Stimulated activated CD4-positive, alpha-beta T cell treated with anti-CD3 and anti-CD28 coated beads, Interleukin-12 subunit alpha, Interleukin-12 subunit beta, amount 100 ng/mL, for 4 hours (primary cell): ENCODE data around the gene TAS1R2.
"Not testable (repeated sequence)": the region's sequence is repeated elsewhere in the genome, so short reads cannot be mapped to it uniquely, and the experiment has no call there.

Source experiments
- DNase-seq: peaks from one replicate; pipeline ENCODE4 v3.0.0-alpha.2; 2020

TAS1R2 gene

GRCh38 chr1:18868354-18868753, 8.9 kb upstream of the TAS1R2 start:
- DNase-seq = no peak

DNA sequence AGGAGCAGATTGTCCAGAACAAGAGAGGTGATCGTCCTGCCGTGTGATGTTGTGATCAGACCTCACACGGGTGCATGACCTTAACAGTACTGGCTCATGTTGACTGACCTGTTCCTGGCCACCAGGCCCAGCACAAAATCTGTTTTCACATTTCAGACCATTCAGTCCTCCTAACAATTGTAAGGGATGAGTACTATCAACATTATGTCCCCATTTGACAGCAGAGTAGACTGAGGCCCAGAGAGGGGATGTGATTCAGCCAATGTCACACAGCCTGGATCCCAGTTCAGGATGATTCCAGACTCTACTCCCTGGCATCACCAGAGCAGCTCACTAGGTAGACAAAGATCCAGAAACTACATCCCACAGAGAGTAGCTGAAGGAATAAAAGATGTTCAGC, 7.4 kb upstream of the TAS1R2 start:
- DNase-seq = no peak

DNA sequence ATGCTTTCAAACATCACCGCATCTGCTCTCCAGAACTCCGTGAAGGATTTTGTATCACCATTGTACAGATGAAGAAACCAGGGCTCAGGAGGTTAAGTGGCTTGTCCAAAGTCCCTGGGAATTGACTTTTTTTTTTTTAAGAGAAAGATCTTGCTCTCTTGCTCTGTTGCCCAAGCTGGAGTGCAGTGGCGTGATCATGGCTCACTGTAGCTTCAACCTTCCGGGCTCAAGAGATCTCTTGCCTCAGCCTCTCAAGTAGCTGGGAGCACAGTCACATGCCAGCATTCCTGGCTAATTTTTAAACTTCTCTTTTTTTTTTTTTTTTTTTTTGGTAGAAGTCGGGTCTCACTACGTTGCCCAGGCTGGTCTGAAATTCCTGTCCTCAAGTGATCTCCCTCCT, 6.9 kb upstream of the TAS1R2 start:
- no peak for DNase-seq

DNA sequence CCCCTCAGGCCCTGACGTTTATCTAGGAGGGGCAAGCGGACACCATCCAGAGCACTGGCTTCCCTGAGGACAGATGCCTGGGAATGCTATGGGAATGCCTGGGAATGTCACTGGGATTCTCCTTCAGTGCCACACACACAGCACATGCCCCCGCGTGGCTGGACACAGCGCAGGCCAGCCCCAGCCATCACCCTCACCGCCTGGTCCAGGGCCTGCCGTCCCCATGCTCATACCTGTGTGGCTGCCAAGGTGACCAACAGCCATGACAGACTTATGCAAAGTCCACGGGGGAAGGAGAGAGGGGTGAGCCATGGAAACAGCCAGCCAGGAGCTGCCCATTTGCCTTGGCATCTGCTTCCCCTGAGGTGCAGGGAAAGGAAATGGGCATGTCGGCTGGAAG, 5.7 kb upstream of the TAS1R2 start:
- DNase-seq = no peak

- DNase-seq = no peak
Measured at GRCh38 chr1:18861590-18861989, 2.1 kb upstream of the TAS1R2 start.

DNA sequence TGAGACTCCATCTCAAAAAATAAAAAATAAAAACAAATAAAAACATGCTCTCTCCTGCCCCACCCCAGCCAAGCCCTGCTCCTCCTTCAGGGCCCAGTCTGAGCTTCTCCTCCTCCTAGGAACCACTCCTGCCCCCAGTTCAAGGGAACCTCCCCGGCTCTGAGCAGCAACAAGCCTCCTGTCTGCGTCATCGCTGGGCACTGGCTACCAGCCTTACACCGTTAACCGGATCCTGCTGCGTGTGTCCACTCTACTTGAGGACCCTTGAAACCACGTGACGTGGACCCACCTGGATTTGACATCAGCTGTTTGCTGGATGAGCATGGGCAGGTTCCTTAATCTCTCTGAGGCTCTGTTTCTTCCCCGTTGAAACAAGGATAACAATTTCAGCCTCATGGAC, 1.6 kb upstream of the TAS1R2 start:
- DNase-seq = no peak

- no peak for DNase-seq
Measured at GRCh38 chr1:18858070-18858688, 1.3 kb downstream of the TAS1R2 start.

DNA sequence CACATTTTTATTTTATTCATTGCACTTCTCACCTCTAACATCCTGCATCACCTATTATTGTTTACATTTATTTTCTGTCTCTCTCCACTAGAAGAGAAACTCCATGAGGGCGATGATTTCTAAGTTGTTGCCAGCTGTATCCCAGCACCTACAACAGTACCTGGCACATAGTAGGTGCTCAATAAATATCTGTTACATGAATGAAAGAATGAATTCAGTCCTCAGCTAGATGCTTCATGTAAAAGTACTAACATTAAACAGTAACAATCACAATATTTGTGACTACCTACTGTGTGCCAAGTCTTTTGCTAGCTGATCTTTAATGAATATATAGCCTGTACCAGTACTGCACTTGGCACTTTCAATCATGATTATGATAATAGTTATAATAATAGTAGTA, 3.0 kb downstream of the TAS1R2 start:
- no peak for DNase-seq

- DNase-seq = no peak
Measured at GRCh38 chr1:18855573-18855972, 3.9 kb downstream of the TAS1R2 start.

DNA sequence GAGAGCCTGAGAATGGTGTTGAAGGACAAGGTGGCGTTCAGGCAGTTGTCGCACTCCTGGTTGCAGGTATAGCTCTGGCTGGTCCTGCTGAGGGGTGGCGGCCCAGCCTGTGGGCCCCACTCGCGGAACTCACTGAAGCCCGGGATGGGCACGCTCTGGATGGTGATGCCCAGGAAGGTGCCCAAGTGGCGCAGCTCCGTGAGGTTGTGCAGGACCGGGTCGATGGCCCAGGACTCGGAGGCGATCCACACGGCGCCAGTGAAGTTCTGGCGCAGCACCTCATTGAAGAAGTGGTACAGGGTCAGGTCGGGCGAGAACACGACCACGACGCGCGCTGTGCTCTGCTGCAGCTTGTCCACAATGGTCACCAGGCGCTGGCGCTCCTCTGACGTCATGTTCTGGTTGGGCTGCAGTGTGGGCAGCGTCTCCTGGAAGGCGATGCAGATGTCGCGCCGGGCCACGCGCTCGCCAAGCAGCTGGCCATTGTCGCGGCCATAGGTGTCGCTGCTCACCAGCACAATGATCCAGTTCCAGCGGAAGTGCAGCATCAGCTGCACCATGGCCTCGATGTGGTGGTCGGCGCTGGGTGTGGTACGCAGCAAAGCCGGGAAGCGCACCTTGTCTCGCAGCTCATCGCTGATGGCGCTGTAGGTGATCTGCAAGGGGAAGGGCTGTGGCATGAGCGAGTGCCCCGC, 5.0 kb downstream of the TAS1R2 start:
- DNase-seq = no peak

DNA sequence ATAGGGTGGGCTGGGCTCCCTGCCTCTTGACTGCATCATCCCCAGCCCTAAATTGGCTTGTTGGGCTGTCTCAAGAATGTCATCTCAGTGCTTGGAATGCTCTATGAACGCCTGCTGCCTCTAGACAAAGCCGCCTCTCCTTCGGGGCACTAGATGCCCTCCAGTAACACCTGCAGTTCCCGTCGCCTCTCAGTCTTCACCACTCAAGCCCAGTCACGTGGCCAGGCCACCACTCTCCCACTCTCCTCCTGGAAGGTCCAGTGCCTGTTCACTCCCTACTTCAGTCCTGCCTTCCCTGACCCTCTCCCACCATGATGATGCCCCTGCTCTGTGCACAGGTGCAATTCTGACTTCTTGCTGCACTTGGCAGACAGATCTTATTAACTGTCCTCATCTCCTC, 7.0 kb downstream of the TAS1R2 start:
- DNase-seq = no peak

- DNase-seq = no peak
Measured at GRCh38 chr1:18849261-18849711, 10.2 kb downstream of the TAS1R2 start.

GRCh38 chr1:18847723-18848122, 11.7 kb downstream of the TAS1R2 start:
- not testable (repeated sequence) for DNase-seq

DNA sequence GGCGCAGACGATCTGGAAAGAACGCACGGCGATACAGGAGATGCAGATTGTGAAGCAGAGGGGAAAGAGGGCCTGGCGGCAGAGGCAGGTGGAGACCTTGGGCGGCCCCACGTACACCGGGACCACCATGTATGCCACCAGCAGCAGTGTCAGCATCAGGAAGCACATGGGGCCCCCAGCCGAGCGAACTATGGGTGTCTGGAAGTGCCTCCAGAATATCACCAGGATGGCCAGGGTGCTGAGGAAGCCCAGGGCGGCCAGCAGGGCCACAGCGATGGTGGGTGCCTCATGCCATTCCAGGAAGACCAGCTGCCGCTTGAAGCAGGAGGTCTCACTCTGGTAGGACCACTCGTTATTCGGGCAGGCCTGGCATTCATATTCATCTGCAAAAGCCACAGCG, 19.3 kb downstream of the TAS1R2 start:
- no peak for DNase-seq

- no peak for DNase-seq
Measured at GRCh38 chr1:18836654-18837053, 22.8 kb downstream of the TAS1R2 start.

DNA sequence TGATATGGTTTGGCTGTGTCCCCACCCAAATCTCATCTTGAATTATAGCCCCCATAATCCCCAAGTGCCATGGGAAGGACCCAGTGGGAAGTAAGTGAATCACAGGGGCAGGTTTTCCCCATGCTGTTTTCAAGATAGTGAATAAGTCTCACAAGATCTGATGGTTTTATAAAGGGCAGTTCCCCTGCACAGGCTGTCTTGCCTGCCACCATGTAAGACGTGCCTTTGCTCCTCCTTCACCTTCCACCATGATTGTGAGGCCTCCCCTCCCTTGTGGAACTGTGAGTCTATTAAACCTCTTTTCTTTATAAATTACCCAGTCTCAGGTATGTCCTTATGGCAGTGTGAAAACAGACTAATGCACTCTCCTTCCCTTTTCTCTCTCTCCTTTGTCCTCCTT, 27.1 kb downstream of the TAS1R2 start:
- not testable (repeated sequence) for DNase-seq

DNA sequence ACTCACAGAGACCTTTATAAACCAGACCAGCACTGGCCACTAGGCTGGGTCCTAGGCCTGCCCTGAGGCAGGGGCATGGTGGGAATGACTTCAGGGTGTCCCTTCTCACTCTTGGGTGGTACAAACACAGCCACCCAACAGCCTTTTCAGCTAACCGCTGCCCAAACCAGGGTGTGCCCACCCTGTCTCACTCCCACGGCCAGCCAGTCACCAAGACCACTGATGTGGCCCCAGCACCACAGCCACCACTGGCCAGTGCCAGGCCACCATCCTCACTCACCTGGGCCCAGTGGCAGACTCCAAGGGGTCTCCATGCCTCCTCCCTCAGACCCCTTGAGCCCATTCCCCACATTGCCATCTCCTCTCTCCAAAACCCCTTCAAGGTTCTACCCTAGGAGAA, 27.8 kb downstream of the TAS1R2 start:
- no peak for DNase-seq

- no peak for DNase-seq
Measured at GRCh38 chr1:18830596-18830995, 28.9 kb downstream of the TAS1R2 start.

DNA sequence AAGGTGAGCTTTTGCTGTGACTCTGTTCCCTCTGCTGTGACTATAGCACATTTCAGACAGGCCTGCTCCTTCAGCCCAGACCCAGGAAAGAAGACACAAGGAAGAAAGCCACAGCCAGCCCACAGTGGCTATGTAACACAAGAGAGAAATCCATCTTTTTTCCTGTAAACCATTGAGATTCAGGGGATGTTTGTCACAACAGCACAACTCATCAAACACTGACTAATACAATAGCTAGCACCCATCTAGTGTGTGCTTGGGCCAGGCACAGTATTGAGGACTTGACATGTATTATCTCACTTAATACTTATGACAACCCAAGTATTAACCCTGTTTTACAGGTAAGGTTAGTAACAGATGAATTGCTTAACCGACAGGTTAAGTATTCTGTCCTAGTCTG, 29.8 kb downstream of the TAS1R2 start:
- no peak for DNase-seq

- DNase-seq = no peak
Measured at GRCh38 chr1:18828224-18828623, 31.2 kb downstream of the TAS1R2 start.

- no peak for DNase-seq
Measured at GRCh38 chr1:18823438-18823837, 36.0 kb downstream of the TAS1R2 start.

GRCh38 chr1:18820791-18821641, 38.4 kb downstream of the TAS1R2 start:
- peak; percentile 60 for DNase-seq

DNA sequence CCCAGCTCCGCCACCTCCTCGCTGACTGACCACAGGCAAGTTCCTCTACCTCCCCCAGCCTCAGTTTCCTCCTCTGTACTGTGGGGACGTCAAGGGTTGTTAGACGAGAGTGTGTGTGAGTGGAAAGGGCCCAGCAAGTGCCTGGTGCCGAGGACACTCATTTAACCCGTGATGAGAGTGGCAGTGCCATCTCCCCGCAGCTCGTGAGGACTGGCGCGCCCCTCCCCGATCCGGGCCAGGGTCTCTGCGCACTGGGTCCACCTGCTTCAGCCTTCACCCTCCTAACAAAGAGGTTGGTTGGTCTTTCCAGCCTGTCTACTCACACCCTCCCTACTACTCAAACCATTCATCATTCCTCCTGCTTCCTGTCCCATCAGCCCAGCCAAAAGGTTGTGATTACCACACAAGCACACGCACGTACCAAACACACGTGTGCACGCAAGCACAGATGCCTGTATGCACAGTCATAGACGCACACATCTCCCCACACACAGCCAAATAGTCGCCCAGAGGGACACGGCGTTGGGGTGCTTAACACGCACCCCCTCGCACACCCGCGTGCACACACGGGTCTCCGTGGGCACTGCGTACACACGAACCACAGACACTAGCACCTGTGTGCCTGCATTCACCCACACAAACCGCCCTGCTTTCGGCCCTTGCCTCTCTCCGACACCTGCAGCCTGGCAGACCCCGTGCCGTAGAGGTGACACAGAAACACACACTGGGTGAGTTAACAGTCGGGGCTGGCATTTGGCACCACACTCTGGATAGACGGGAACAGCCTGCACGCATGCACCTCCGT, 39.3 kb downstream of the TAS1R2 start:
- no peak for DNase-seq
